GM12878 (cell line): Measurements from ENCODE around the gene TET3. TPM values are rescaled to one million over a fixed set of nuclear protein-coding genes. Genes with fewer than 3 reads are reported as not detected.

Source experiments
- ATAC-seq: fragments of 200-7000 bp; cut with Tn5 transposase; 3 replicates; pipeline ENCODE4 v1.9.1; 2020; ENCODE audit warnings: mild to moderate bottlenecking, moderate library complexity
- BruUV-seq: library from RNA; stranded (reverse); fragments of 400-500 nt; replicated peaks from 2 replicates; lab custom pipeline; 2021; lab: Mats Ljungman, UMichigan
- CTCF ChIA-PET: fragments of 300-600 bp; sonication (Branson Sonifier 250); formaldehyde crosslinking; extraction: SDS; loops from one replicate; lab custom pipeline; 2021; ENCODE audit warnings: inconsistent platforms; lab: Yijun Ruan, JAX
- POLR2A ChIA-PET: fragments of 350-600 bp; formaldehyde crosslinking; extraction: SDS; loops from one replicate; lab custom pipeline; 2021; ENCODE audit warnings: inconsistent platforms; lab: Charles Lee
- RAD21 ChIA-PET: fragments of 300-600 bp; sonication (Branson Sonifier 250); formaldehyde crosslinking; loops from one replicate; lab custom pipeline; 2023; ENCODE audit warnings: antibody characterized with exemption; ENCODE audit not compliant: unreplicated experiment; lab: Charles Lee
- SMC1A ChIA-PET: fragments of 300-600 bp; sonication (Branson Sonifier 250); formaldehyde crosslinking; loops from one replicate; lab custom pipeline; 2023; ENCODE audit not compliant: unreplicated experiment, uncharacterized antibody; lab: Charles Lee
- DNase-seq: peaks from one replicate; pipeline ENCODE4 v3.0.0-alpha.2; 2011; ENCODE audit warnings: low read depth, low spot score
- FAIRE-seq: peaks from 3 replicates; lab custom pipeline; 2011; peaks lifted over from hg19 to GRCh38; lab: Jason Lieb, UNC
- H2AFZ ChIP-seq: 2 replicates; pipeline ENCODE4 v1.6.0; 2011; ENCODE audit warnings: low read depth, low read length, control low read depth; ENCODE audit not compliant: control insufficient read depth
- H3K27ac ChIP-seq: 2 replicates; pipeline ENCODE4 v1.5.1; 2011; ENCODE audit warnings: control low read depth; ENCODE audit not compliant: control insufficient read depth, insufficient read depth
- H3K27me3 ChIP-seq, 2 experiments: replicated peaks in 1 of 2; 2 replicates each; pipeline versions ENCODE4 v1.6.0 to v1.6.1; 2011; ENCODE audit warnings: low read length in 1 of 2; ENCODE audit not compliant: control insufficient read depth in 2 of 2, insufficient read depth in 2 of 2
- H3K36me3 ChIP-seq, 2 experiments: 2 replicates each; pipeline ENCODE4 v1.5.1; 2011; ENCODE audit warnings: low read length in 1 of 2; ENCODE audit not compliant: control insufficient read depth in 2 of 2, insufficient read depth in 2 of 2
- H3K4me1 ChIP-seq: 2 replicates; pipeline ENCODE4 v1.6.1; 2011; ENCODE audit warnings: mild to moderate bottlenecking, low read length, moderate library complexity, mixed read lengths; ENCODE audit not compliant: control insufficient read depth, insufficient read depth
- H3K4me2 ChIP-seq: 2 replicates; pipeline ENCODE4 v1.6.0; 2011; ENCODE audit warnings: control low read depth; ENCODE audit not compliant: control insufficient read depth, insufficient read depth
- H3K4me3 ChIP-seq: fragments of 200-600 bp; sonication (generic); 2 replicates; pipeline ENCODE4 v1.5.1; 2016
- H3K79me2 ChIP-seq: 2 replicates; pipeline ENCODE4 v1.6.0; 2011; ENCODE audit warnings: low read length; ENCODE audit not compliant: control insufficient read depth, insufficient read depth
- H3K9ac ChIP-seq: 2 replicates; pipeline ENCODE4 v1.8.0; 2011; ENCODE audit warnings: low read length, control low read depth, mixed read lengths; ENCODE audit not compliant: control insufficient read depth, insufficient read depth
- H3K9me3 ChIP-seq: replicated peaks from 3 replicates; pipeline ENCODE4 v1.5.1; 2011; ENCODE audit warnings: mild to moderate bottlenecking, low read length; ENCODE audit not compliant: control insufficient read depth, insufficient read depth
- H4K20me1 ChIP-seq: 2 replicates; pipeline ENCODE4 v1.6.0; 2011; ENCODE audit not compliant: control insufficient read depth, insufficient read depth
- BACH1 ChIP-seq: fragments of 450-650 bp; IDR thresholded peaks from 2 replicates; pipeline ENCODE4 v1.6.1; 2017; ENCODE audit warnings: mild to moderate bottlenecking, borderline replicate concordance
- BCL11A ChIP-seq: IDR thresholded peaks from 2 replicates; pipeline ENCODE4 v1.6.1; 2011; ENCODE audit warnings: low read depth, low read length
- BCLAF1 ChIP-seq: fragments of 450-650 bp; IDR thresholded peaks from 2 replicates; pipeline ENCODE4 v1.6.1; 2017; ENCODE audit warnings: antibody characterized with exemption, mild to moderate bottlenecking, moderate library complexity
- CHD4 ChIP-seq: fragments of 200-600 bp; sonication (generic); IDR thresholded peaks from 2 replicates; pipeline ENCODE4 v1.6.1; 2016; ENCODE audit warnings: mild to moderate bottlenecking
- HCFC1 ChIP-seq: fragments of 150-350 bp; IDR thresholded peaks from 2 replicates; pipeline ENCODE4 v1.6.1; 2014; ENCODE audit warnings: low read length
- KLF5 ChIP-seq: fragments of 450-650 bp; IDR thresholded peaks from 2 replicates; pipeline ENCODE4 v1.6.1; 2014; ENCODE audit warnings: mild to moderate bottlenecking; ENCODE audit not compliant: partially characterized antibody
- MAX ChIP-seq: IDR thresholded peaks from 2 replicates; pipeline ENCODE4 v1.6.1; 2012; ENCODE audit warnings: low read depth, low read length, improper control_type of control experiment
- RBBP5 ChIP-seq: fragments of 200-600 bp; sonication (generic); conservative IDR thresholded peaks from 2 replicates; pipeline ENCODE4 v1.6.1; 2016
- SP1 ChIP-seq: IDR thresholded peaks from one replicate; pipeline ENCODE4 v1.6.1; 2011; ENCODE audit warnings: low read depth, low read length
- ZNF622 ChIP-seq: fragments of 450-650 bp; IDR thresholded peaks from 2 replicates; pipeline ENCODE4 v1.6.1; 2017; ENCODE audit warnings: mild to moderate bottlenecking, inconsistent platforms
- ZSCAN29 ChIP-seq: fragments of 450-650 bp; IDR thresholded peaks from 2 replicates; pipeline ENCODE4 v1.6.1; 2017; ENCODE audit warnings: mild to moderate bottlenecking, moderate library complexity
- WGBS: methylation state at CpG from one replicate; pipeline ENCODE4 v1.1.6; 2016; ENCODE audit warnings: low lambda C conversion rate; ENCODE audit not compliant: insufficient replicate concordance, insufficient coverage; ENCODE audit errors: missing lambda C conversion rate; 5-methylcytosine and 5-hydroxymethylcytosine counted together
- in situ Hi-C: fragments of 300-500 bp; cut with MboI; formaldehyde crosslinking; loops from 9 replicates; pipeline ENCODE4 v1.14.3; 2018; ENCODE audit warnings: mixed read lengths
- intact Hi-C: fragments of 100-400 bp; cut with micrococcal nuclease; formaldehyde crosslinking; loops from one replicate; pipeline ENCODE4 v1.14.2; 2022; ENCODE audit not compliant: unreplicated experiment
- polyA plus RNA-seq, 11 experiments: library from polyadenylated mRNA; depleted of rRNA in 4 of 11; unstranded in 6 of 11; stranded (reverse) in 5 of 11; fragments of >200 nt; fragmentation: Nextera tagmentation in 4 of 11; fragmentation: Illumina TruSeq in 1 of 11; extraction: Ambion mirVana in 4 of 11; extraction: Trizol in 1 of 11; gene quantifications; 1 replicate in 1 of 11; 2 replicates in 10 of 11; pipeline versions ENCODE4 v1.2.1 to v1.2.3, GENCODE V29; 2011 to 2016; ENCODE audit warnings: inconsistent platforms in 2 of 11, missing spikeins in 2 of 11, low read depth in 1 of 11
- total RNA-seq, 4 experiments: library from RNA; depleted of rRNA in 3 of 4; stranded (reverse); fragments of >200 nt in 3 of 4; fragmentation: Illumina TruSeq in 1 of 4; extraction: Trizol in 1 of 4; gene quantifications; 2 replicates each; pipeline versions ENCODE4 v1.2.1 to v1.2.3, GENCODE V29; 2013 to 2021
- TF ChIP-seq, protein P1 (sequence below): IDR thresholded peaks from 2 replicates; pipeline ENCODE4 v1.6.1; 2012; ENCODE audit warnings: improper control_type of control experiment, low read depth, low read length; ENCODE audit not compliant: insufficient replicate concordance

TET3 gene
- total and polyA plus RNA-seq, 10 of the 15 experiments (the other 5 are each of a cell fraction or from before 2014, with no cell fraction given) = 0.77 to 25.9 (median 8.5) TPM

DNA sequence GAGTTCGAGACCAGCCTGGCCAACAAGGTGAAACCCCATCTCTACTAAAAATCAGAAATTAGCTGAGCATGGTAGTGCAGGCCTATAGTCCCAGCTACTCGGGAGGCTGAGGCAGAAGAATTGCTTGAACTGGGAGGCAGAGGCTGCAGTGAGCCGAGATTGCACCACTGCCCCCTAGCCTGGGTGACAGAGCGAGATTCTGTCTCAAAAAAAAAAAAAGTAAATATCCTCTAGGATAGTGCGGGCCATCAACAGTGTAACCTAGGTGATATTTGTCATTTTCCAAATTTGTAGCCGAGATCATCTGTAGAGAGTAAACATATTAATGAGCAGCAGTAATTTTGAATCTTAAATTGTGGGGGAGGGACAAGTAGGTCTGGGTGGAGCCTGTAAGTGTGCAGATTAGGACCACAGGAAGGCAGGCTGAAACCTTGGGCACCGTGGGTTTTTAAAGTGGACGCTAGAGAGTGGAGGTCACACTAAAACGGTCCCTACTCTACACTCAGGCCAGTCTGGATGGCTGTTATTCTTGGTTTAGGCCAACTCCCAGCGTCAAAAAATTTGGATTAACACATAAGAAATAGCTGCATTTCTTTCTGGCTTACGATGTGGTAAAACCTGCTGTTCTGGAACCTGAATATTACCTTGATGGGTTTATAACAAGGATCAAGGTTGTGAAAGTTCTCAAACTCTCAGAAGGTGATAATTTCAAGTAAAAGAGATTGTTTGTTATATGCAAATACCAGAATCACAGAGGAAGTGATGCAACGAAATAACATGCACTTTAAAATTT lies 22.7 kb upstream of the TET3 start (continued):
- TF ChIP-seq BCLAF1 = no peak
- no peak for TF ChIP-seq KLF5
- no peak for TF ChIP-seq MAX
- TF ChIP-seq ZSCAN29 = no peak
- TF ChIP-seq BCL11A = no peak

DNA sequence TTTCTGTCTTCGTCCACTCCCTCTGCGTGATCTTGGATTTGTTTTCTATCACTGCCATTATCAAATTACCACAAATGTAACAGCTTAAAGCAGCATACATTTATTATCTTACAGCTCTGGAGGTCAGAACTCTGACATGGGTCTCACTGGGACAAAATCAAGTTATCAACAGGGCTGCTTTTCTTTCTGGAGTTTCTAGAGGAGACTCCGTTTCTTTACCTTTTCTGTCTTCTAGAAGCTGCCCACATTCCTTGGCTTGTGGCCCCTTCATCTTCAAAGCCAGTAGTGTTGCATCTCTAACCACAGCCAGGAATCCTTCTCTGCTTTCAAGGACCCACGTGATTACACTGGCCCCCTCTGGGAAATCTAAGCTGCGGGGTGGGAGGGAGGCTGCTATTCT lies 21.9 kb upstream of the TET3 start:
- CTCF ChIA-PET = interaction anchor here (0.7 to 2.0 kb wide), 6 partner anchors 11 to 139 kb away, joined by 3 to 11 read pairs (median 4); no protein-coding TSS in a partner anchor
- TF ChIP-seq ZNF622 = no peak
- no peak for TF ChIP-seq BACH1
- TF ChIP-seq, protein P1, sequence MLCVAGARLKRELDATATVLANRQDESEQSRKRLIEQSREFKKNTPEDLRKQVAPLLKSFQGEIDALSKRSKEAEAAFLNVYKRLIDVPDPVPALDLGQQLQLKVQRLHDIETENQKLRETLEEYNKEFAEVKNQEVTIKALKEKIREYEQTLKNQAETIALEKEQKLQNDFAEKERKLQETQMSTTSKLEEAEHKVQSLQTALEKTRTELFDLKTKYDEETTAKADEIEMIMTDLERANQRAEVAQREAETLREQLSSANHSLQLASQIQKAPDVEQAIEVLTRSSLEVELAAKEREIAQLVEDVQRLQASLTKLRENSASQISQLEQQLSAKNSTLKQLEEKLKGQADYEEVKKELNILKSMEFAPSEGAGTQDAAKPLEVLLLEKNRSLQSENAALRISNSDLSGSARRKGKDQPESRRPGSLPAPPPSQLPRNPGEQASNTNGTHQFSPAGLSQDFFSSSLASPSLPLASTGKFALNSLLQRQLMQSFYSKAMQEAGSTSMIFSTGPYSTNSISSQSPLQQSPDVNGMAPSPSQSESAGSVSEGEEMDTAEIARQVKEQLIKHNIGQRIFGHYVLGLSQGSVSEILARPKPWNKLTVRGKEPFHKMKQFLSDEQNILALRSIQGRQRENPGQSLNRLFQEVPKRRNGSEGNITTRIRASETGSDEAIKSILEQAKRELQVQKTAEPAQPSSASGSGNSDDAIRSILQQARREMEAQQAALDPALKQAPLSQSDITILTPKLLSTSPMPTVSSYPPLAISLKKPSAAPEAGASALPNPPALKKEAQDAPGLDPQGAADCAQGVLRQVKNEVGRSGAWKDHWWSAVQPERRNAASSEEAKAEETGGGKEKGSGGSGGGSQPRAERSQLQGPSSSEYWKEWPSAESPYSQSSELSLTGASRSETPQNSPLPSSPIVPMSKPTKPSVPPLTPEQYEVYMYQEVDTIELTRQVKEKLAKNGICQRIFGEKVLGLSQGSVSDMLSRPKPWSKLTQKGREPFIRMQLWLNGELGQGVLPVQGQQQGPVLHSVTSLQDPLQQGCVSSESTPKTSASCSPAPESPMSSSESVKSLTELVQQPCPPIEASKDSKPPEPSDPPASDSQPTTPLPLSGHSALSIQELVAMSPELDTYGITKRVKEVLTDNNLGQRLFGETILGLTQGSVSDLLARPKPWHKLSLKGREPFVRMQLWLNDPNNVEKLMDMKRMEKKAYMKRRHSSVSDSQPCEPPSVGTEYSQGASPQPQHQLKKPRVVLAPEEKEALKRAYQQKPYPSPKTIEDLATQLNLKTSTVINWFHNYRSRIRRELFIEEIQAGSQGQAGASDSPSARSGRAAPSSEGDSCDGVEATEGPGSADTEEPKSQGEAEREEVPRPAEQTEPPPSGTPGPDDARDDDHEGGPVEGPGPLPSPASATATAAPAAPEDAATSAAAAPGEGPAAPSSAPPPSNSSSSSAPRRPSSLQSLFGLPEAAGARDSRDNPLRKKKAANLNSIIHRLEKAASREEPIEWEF = no peak
- TF ChIP-seq CHD4 = no peak
- no peak for TF ChIP-seq HCFC1
- no peak for TF ChIP-seq RBBP5
- no peak for TF ChIP-seq SP1

More for the DNA sequence above, 21.9 kb upstream of the TET3 start:
- peaks cover 5% of the 10 kb centered on the region; the same call in 2 of the 3 replicates for H3K9me3 ChIP-seq
- ChIA-PET POLR2A (interaction anchor here (0.6 to 4.2 kb wide), 6 partner anchors 17 to 226 kb away, joined by 3 to 19 read pairs (median 4); no protein-coding TSS in a partner anchor), RAD21 (interaction anchor here (1.1 to 2.0 kb wide), 4 partner anchors 9 to 29 kb away, joined by 3 to 10 read pairs (median 7); no protein-coding TSS in a partner anchor), SMC1A (interaction anchor here (0.6 to 4.2 kb wide), 11 partner anchors 8 to 141 kb away, joined by 3 to 31 read pairs (median 4); partner anchors contain the start of gene DGUOK)
- peak overlapping the region; percentile 88 for H3K27ac ChIP-seq
- in situ Hi-C loops = no loop called here
- intact Hi-C loops = no loop called here
- peaks cover 4 to 11% of the 10 kb centered on the region in 2 experiments for H3K36me3 ChIP-seq
- H3K9ac ChIP-seq = no peak overlapping the region
- BruUV-seq = no TSS peak
- WGBS = 75% methylated on average over 5 of the region's 5 CpGs
- H3K4me3 ChIP-seq = 0 out of 2 replicates have a peak overlapping the region, but pooled peaks have one; percentile 11
- no peak for FAIRE-seq
- H4K20me1 ChIP-seq = no peaks in the 10 kb centered on the region
- no peak overlapping the region for H2AFZ ChIP-seq
- DNase-seq = no peak
- peaks cover 20% of the 10 kb centered on the region for H3K4me1 ChIP-seq
- no peak for ATAC-seq
- peaks cover 2% of the 10 kb centered on the region; the same call in 1 of the 2 replicates for H3K79me2 ChIP-seq
- no peaks in the 10 kb centered on the region for H3K27me3 ChIP-seq
- H3K4me2 ChIP-seq = no peak overlapping the region
